Fibroblast of skin of abdomen (primary cell): Measurements from ENCODE around the gene FSTL4.

Experiments used
- DNase-seq: peaks from one replicate; pipeline ENCODE4 v3.0.0-alpha.2; 2013

Gene FSTL4

DNA sequence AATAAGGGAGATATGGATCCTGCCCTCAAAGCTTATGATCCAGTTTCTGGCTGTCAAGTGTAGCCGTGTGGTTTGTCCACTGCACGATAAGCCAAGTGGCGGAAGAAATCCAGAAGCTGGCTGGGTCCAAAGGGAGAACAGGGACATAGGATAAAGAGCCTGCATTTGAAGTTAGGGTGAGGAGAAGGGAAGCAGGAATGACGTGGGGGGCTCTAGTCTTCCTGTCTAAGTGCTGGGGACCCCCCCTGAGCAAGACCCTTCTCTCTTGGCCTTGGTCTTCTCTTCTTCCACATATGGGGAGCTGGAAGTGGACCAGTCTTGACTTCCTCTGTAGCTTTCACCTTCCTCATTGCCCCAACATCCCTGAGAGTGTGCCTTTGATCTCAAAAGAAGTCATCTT lies 186.6 kb downstream of the FSTL4 start:
- no peak for DNase-seq

DNA sequence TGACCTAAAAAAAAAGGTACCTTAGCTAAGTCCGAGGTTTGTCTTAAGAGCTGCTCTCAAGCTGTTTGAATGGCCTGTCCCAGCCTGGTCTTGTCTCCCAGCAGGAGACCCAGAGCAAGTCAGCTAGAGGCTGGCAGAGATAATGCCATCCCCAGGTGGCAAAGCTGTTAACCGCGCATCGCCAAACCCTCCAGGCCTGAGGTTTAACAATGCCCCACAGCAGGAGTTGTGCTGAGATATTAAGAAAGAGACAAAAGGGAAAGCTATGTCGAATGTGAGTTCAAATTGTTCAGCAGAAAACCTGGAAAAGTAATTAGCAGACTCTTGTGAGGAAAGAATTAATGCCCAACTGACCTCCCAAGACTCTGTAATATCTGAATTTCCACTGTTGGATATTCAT lies 187.1 kb downstream of the FSTL4 start:
- DNase-seq: no peak

DNA sequence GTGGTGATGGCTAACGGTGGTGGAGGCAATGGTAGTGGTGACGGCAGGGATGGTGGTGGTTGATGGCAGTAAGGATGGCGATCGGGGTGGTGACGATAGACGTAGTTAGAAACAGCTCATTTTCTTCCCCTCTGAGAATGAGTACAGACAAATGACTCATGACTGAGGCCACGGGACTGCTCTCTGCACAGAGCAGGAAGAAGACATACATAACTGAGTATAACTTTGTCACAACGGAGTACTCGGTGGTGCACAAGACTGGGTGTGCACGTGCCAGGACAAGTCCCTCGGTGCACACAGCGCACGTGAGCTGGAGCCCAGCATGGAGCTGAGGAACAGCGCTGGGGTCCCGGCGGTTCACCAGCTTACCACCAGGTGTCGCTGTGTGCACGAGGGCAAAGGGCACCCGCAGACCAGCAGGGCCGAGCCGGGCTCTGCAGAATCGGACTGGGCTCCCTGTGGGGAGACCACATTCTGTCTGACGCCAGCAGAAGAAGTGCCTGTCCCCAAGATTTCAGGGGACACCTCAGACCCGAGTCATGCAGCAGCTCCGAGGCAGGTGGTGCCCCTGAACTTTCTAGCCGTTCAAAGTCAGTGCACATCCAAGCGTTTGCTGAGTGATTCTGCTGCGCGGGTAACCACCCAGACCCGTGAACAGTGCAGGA lies 188.6 kb downstream of the FSTL4 start:
- DNase-seq: peak; percentile 13

DNA sequence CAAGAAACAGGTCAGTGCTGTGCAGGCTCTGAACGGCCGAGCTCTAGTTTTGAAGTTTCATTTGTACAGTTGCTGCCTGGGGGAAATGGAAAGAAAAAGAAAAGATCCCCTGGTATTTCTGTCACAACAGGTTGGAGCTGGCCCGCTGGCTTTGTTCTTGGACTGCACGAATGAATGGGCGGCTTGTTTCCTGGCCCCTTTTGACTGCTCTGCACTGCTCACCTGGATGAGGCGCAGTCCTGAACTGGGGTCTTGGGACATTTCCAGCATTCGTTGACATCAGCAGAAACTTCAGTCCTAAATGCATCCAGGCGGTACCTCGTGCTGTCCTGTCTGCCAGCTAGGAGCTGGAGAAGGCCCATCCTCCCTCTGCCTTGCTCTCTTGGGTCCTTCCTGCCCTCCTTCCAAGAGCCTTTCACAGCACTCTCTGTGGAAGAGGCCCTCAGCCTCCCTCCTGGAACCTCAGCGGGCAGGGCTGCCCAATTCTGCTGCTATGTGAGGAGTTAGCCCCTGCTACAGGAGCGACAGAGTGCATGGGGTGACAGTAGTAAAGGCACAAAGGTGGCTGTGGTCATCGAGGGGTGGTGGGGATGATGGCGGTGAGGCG lies 189.2 kb downstream of the FSTL4 start:
- DNase-seq: no peak

DNA sequence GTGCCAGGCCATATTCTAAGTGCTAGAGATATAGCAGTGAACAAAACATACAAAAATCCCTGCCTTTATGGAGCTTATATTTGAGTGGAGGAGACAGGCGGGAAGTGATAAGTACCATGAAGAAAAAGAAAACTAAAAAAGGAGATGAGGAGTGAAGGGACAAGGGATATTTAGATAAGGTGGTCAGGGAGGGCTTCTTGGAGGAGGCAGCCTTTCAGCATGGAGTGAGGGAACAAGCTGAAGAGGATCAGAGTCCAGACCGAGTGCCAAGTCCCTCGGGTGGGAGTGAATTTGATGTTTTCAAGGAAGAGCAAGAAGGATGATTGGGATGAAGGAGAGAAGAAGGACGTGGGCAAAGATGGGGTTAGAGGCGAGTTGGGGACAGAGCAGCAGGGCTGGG lies 190.5 kb downstream of the FSTL4 start:
- no peak for DNase-seq

DNA sequence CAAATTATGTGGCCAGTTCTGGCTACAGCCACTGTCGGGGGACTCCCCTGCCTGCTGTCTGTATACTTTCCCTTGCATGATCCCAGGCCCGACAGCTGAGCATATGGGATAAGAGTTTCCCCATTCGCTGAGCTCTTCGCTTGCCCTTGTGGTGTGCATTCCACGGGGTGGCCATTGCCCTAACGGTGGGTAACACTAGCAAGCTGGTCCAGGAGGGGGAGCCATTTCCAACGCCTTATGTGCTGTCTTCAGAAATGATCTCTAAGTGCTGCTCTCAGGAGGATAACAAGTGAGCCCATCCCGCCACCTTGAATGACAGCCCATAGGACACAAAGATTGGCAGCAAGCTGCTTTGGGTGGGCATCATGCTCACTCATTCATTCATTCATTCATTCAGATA lies 190.9 kb downstream of the FSTL4 start:
- no peak for DNase-seq

DNA sequence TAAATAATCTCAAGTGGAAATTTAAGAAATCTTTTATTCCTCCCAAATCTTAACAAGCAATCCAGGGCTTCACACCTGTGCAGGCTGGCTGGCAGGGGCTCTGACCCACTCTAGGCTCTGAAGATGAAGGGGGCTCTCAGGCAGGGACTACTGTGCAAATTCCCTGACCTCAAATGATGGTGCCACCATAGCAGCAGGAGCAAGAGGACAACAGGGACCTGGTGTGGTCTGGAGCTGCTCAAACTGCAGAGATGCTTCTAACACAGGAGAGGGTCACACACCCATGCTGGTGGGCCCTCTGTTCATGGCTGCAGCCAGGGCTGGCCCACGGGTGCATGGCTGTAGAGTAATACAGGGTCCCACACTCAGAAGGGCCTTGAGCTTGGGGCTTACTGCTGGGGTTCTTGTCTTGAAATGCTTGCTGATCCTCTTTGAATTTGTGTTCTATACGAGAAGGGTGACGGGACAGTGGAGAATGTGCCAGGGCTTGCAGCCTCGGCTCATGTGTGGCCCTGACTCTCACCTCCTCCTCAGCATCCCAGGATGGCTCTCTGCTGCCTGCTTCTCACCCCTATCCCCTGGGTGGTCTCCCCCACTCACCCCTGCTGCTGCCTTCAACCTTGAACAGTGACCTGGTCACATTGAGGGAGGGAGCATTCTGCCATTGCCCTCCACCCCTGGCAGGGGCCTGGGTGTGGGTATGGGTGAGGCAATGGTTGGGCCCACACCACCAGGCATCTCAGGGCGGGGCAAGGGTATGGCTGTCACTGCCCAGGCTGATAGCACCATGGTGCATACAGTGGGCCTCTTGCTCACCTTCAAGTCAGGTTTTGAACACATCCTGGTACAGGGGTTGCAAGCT lies 191.7 kb downstream of the FSTL4 start:
- no peak for DNase-seq

DNA sequence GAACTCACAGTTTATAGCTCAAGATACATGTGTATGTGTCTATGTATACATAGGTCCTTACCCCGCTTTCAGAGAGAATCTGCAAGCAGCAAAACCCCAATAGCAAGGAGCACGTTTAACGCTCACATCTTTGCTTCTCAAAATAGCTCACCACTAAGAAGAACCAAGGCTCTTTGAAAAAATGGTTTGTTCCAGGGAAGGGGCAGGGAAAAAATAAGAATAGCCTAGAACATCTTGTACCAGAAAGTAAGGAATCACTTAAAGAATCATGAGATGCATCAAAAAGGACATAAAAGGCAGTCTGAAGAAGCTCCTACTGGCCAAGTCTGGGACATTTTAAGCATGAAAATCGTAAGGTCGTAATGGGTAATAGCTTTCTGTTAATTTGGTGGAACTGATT lies 196.4 kb downstream of the FSTL4 start:
- no peak for DNase-seq

DNA sequence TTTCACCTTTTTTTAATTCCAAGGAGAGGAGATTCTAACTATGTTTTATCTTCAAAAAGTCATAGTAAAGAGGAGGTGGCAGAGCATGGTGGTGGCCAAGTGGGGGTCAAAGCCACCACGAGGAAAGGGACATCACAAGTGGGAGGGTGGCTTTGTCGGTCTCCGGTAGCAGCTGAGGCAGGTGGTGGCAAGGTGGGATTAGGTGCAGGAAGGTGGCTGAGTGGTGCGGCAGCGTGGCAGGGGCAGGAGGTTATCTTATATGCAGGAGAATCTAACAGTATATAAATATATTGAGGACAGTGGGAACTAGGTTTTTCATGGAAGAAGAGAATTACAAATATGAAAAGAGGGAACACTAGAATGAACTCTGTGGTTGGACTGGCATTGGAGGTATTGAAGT lies 196.8 kb downstream of the FSTL4 start:
- no peak for DNase-seq

DNA sequence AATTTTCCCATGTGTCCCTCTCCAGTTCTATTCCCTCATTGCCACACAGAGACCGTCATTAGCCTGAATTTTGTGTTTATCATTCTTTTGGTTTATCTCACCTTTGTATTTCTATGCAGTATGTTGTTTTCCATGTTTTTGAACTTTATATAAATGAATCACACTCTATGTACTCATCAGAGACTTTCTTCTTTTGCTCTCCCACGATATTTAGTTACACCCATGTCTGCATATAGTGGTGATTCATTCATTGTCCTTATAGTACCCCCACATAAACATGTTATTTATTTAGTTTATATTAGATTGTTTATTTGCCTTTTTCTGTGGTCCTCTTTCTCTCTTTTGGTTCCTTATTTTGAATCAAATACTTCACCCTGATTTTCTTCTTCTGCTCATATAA lies 199.7 kb downstream of the FSTL4 start:
- DNase-seq: no peak

DNA sequence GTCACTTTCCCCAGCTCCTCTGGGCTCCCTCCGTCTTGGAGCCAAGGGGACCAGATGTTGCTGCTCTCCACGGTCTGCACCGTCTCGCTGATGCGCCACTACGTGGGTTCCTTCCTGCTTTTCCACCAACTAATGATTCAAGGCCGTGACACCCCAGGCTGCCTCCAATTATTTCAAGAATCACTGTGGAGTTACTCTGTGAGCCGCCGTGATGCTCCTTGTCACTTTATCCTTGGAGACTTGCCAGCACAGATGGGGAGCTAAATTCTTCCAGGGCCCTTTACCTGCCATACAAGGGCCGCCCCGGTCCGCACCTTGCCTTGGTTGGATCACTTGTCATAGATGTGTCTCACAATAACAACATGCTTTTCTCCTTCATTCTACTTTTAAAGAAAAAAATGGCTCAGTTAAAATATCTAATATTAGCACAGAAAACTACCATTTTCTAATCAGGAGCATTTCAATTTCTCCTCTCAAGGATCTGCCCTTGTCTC lies 202.0 kb downstream of the FSTL4 start:
- no peak for DNase-seq

DNA sequence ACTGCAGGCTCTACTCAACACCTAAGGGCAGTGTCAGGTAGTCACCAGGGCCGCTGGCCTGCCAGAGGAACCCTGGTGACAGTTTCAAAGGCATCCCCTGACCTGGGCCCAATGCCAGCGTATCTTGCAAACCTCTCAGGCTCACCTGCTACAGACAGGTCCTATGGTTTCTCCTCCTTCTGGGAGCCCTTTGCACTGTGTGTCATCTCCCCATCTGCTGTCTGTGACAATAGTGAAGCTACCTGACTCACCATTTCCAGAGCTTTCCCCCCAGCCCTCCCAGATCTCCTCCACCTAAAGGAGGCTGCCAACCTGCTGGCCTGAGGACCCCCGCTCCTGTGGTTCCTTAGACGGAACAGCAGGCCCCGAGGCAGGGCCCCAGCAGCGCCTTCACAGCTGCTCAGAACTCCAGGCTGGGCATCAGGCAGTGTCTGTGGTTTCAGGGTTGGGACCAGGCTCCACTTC lies 203.1 kb downstream of the FSTL4 start:
- no peak for DNase-seq

DNA sequence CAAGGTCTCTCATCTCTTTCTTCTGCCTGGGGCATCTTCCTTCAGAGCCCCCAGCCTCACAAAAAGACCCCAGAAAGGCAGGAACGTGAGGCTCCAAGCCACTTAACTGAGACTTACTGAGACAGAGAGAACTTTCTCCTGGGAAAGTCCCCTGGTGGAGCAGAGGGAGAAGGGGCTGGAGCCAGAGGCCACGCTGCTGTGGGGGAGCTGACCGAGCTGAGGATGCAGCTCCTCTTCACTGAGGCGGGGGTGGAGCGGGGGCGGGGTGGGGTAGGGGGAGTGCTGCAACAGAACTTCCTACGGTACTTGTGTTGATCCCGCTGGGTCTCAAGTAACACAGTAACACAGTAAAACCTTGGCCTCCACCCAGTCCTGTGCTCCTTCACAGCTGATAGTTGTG lies 204.0 kb downstream of the FSTL4 start:
- DNase-seq: no peak

DNA sequence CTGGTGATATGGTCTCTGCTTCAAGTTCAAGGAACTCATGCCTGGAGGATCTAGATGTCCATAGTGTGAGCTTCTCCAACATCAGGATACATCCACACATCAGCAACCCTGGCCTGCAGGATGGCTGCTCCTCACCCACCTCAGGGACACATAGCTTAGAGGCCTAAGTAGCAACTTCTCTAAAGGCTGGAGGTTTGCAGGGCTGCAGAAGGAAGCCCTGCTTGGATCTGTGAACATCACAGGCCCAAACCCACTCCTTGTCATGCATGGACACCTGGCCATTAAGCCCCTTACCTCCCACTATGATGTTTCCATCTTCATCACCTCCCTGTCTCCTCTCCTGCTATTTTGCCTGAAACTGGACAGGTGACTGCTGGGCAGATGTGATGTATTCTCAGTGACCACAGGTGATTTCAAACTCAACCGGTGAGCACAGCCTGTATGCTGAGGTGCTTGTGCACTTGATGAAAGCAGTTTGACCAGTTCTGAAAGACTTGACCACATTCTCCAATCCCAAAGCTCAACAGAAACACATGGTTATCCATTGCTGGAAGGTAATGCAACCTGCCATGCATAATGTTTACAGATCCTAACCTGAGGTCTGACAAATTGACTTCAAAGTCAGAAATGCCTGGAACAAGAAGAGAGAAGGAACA lies 205.2 kb downstream of the FSTL4 start:
- no peak for DNase-seq

DNA sequence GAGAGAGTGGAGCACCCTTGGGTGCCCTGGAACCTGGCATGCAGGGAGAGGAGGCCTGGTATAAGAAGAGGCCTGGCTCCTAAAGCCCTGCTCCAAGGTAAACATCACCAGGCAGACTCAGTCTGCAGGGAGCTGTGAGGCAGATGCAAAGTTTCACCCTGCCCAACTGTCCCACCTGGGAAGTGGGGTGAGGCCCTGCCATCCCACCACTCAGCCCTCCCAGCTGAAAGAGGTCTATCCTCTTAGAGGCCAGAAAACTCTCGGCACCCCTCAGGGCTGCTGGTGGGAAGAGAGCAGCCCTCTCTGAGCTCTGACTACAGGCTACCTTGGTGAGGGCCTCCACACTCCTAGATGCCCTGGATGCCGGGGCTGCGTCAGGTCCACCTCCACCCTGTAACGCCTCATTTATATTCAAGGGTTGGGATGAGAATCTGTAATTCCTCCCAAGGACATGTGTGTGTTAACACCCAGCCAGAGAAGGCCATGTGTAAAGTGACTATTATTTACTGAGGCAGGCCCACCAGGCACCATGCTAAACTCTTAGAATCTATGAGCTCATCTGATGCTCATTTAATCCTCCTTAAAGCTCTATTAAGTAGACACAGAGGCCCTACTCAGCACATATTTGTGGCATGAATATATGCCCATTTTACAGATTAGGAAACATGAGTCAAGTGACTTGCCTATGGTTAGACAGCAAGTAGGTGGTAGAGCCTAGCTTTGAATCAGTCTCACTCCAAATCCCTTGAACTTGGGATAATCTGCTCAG lies 205.9 kb downstream of the FSTL4 start:
- no peak for DNase-seq

DNA sequence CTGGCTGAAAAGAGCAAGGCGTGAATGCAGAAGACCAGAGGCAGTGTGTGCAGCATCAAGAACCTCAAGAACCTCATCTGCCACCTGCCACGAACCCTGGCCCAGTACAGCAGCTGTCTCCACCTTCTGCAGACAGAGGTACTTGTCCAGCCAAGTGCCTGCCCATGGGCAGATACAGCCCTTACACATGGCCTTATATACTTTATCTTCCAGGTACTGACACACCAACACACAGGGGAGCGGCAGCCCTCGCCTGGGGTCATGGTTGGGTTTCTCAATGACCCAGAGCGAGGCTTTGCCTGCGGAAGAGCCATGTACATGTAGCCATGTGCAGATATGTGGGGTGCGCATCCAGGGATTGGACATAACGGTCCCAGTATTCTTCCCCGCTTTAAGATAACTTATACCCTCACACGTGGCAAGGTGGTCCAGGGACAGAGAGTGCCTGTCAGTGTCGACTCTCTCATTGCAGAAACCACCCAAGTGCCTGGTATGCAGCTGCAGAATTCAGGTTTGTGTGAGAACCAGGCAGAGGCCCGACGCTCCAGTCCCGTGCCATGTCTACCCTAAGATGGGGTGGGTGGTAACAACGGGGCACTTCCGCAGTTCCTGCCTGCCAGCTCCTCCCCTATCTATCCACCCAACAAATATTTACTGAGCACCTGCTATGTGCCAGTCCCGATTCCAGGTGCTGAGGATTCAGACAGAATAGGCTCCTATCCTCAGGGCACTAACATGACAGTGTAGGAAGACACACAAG lies 206.9 kb downstream of the FSTL4 start:
- DNase-seq: no peak

DNA sequence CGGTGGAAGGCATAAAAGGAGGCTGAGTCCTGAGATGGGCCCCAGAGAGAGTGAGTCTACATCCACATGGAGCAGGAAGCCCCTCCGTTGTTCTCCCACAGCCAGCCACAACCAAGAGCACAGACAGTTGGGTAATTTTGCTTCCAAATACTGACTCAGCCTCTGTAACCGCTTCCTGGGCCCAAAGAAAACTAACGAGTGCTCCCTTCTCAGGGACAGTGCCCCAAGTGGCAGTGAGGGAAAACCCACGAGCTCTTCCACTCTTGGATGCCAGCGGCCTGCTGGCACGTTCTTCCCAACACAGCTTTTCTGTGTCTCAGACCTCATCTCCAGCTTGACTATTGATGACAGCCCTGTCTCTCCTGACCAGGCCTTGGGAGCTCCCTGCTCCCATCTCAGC lies 207.6 kb downstream of the FSTL4 start:
- no peak for DNase-seq

DNA sequence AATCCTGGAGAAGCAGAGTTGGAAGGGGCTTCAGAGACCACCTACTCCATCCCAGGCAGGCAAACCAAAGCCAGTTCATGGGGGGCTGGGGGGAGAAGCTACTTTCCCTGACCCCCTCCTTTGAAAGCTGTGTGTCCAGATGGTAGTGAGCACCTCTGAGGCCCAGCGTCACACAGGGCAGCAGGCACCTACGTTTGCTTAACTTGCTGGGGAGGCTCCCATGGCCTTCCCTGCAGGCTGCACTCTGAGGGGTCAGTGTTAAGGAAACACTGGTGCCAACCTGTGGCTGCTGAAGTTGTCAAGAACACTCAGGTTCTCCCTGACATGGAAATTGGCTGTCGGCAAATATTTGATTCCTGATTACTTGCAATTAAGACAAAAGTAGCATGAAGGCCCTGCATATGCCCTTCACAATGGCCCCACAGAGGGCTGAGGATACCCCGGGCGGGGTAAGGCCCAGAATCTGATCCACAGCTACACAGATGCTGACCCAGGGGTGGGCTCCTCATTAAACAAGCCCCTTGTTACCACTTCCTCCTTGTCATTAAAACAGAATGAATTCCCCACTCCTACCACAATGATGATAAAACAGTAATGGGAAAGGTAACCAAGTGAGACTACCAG lies 208.5 kb downstream of the FSTL4 start:
- no peak for DNase-seq

DNA sequence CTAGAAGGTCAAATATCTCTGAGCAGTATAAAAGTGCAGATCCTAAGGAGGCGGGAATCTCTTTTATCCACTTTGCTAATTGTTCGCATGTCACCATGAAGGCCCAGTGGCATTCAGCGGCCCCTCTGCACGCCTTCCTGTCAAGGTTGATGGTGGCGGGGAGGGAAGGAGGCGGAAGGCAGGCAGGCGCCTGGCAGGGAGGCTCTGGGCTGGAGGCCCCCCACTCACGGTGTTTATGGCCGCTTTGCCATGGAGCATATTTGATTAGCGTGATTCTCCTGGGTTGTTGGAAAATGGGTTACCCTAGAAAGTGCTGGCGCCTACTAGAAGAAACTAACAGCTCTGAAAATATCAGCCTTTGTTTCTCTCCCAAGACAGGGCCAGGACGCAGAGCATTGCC lies 209.6 kb downstream of the FSTL4 start:
- no peak for DNase-seq

DNA sequence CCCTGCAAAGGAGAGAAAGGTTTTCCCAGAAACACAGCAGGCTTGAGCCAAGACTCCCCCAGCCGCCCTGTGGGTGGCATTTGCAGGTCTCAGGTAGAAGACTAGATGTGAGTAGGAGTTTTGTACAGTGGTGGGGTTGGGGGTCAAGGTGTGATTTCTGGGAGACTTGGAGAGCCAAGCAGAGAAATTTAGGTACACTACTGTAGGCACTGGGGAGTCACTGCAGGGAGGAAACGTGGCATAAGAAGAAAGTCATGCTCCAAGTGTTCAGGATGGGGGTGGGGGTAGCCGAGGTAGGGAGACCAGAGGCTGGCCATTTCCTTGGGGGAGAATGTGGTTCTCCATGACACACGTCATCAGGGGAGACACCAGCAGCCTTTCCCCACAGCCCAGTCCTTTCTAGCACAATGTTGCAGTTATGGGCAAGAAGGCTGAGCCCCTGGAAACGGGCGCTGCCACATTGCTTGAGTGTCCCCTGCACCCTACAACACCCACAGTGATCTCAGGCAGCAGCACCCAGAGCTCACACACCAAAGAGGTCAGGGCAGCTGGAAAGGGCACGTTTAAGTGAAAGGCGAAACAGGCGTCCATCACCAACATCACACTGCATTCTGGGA lies 210.5 kb downstream of the FSTL4 start:
- DNase-seq: no peak
